HepG2 (cell line): ENCODE results near the gene TMPRSS11F. TPM values are rescaled to one million over a fixed set of nuclear protein-coding genes. Genes with fewer than 3 reads are reported as not detected.

Source experiments
- ATAC-seq: fragments of 200-7000 bp; cut with Tn5 transposase; 3 replicates; pipeline ENCODE4 v1.9.1; 2020; ENCODE audit warnings: mild to moderate bottlenecking, moderate library complexity
- BruUV-seq: library from RNA; stranded (reverse); fragments of 400-500 nt; replicated peaks from 2 replicates; lab custom pipeline; 2021; lab: Mats Ljungman, UMichigan
- CTCF ChIA-PET: fragments of 300-600 bp; formaldehyde crosslinking; extraction: SDS; loops from one replicate; lab custom pipeline; 2021; ENCODE audit warnings: low total read pairs, inconsistent platforms, low intra/inter-chr PET ratio; lab: Yijun Ruan, JAX
- POLR2A ChIA-PET: fragments of 350-600 bp; sonication (Branson Sonifier 250); formaldehyde crosslinking; loops from one replicate; lab custom pipeline; 2020; ENCODE audit warnings: antibody characterized with exemption, inconsistent platforms; lab: Yijun Ruan, JAX
- DNase-seq: peaks from one replicate; pipeline ENCODE4 v3.0.0-alpha.2; 2015; ENCODE audit warnings: low spot score
- FAIRE-seq: peaks from 3 replicates; lab custom pipeline; 2011; peaks lifted over from hg19 to GRCh38; lab: Jason Lieb, UNC
- H2AFZ ChIP-seq: one replicate; pipeline ENCODE4 v1.6.1; 2011; ENCODE audit warnings: low read length, inconsistent platforms
- H3K27ac ChIP-seq: fragments of 300-600 bp; 3 replicates; pipeline ENCODE4 v1.8.0; 2011; ENCODE audit warnings: mixed run types, mild to moderate bottlenecking, mixed read lengths, low read length, inconsistent platforms; ENCODE audit not compliant: insufficient read depth; ENCODE audit errors: extremely low read length
- H3K27me3 ChIP-seq, 2 experiments: fragments of 200-600 bp in 1 of 2; 2 replicates in 1 of 2; 3 replicates in 1 of 2; pipeline versions ENCODE4 v1.6.0 to v1.8.0; 2011; ENCODE audit warnings: low read length in 2 of 2, mild to moderate bottlenecking in 2 of 2, moderate library complexity in 2 of 2, inconsistent platforms in 1 of 2; ENCODE audit not compliant: insufficient read depth in 2 of 2, control insufficient read depth in 1 of 2
- H3K36me3 ChIP-seq, 2 experiments: fragments of 200-600 bp in 1 of 2; replicated peaks in 1 of 2; 2 replicates in 1 of 2; 3 replicates in 1 of 2; pipeline versions ENCODE4 v1.5.1 to v1.8.0; 2011; ENCODE audit warnings: low read length in 2 of 2, inconsistent platforms in 1 of 2; ENCODE audit not compliant: insufficient read depth in 2 of 2, control insufficient read depth in 1 of 2
- H3K4me1 ChIP-seq: 2 replicates; pipeline ENCODE4 v1.5.1; 2012; ENCODE audit warnings: low read length, inconsistent platforms; ENCODE audit not compliant: insufficient read depth
- H3K4me2 ChIP-seq: 2 replicates; pipeline ENCODE4 v1.6.0; 2011; ENCODE audit warnings: low read depth, low read length, inconsistent platforms
- H3K4me3 ChIP-seq, 3 experiments: fragments of 200-600 bp in 1 of 3; sonication (generic), shearing (Covaris generic) in 1 of 3; replicated peaks in 1 of 3; 2 replicates each; pipeline ENCODE4 v1.5.1; 2011 to 2016; ENCODE audit warnings: low read length in 3 of 3, inconsistent platforms in 2 of 3, low read depth in 2 of 3, mild to moderate bottlenecking in 2 of 3, control low read depth in 1 of 3, mixed read lengths in 1 of 3; ENCODE audit not compliant: insufficient read depth in 1 of 3
- H3K79me2 ChIP-seq: one replicate; pipeline ENCODE4 v1.6.1; 2011; ENCODE audit warnings: low read length, inconsistent platforms; ENCODE audit not compliant: insufficient read depth
- H3K9ac ChIP-seq: 2 replicates; pipeline ENCODE4 v1.6.0; 2011; ENCODE audit warnings: mild to moderate bottlenecking, low read depth, low read length, inconsistent platforms; ENCODE audit not compliant: insufficient read depth
- H3K9me3 ChIP-seq: 2 replicates; pipeline ENCODE4 v1.5.1; 2012; ENCODE audit warnings: mild to moderate bottlenecking, low read length
- H4K20me1 ChIP-seq: 2 replicates; pipeline ENCODE4 v1.6.0; 2011; ENCODE audit warnings: inconsistent platforms, mild to moderate bottlenecking, low read length, moderate library complexity; ENCODE audit not compliant: insufficient read depth
- BHLHE40 ChIP-seq: IDR thresholded peaks from 2 replicates; pipeline ENCODE4 v1.6.1; 2011; ENCODE audit warnings: low read length, improper control_type of control experiment
- FLYWCH1 ChIP-seq: sonication (generic); formaldehyde crosslinking; IDR thresholded peaks from 2 replicates; pipeline ENCODE4 v1.8.1; 2023; ENCODE audit warnings: mild to moderate bottlenecking, missing genetic modification reagents
- MAFF ChIP-seq: IDR thresholded peaks from 2 replicates; pipeline ENCODE4 v1.6.1; 2011; ENCODE audit warnings: low read depth, low read length, improper control_type of control experiment
- NCOA2 ChIP-seq: sonication (generic); formaldehyde crosslinking; IDR thresholded peaks from 2 replicates; pipeline ENCODE4 v1.8.0; 2022; ENCODE audit warnings: inconsistent platforms
- SP5 ChIP-seq: IDR thresholded peaks from 2 replicates; pipeline ENCODE4 v1.6.1; 2016; ENCODE audit warnings: low read depth, borderline replicate concordance
- XRCC5 ChIP-seq: fragments of 200-400 bp; formaldehyde crosslinking; optimal IDR thresholded peaks from 2 replicates; pipeline ENCODE3; 2017; ENCODE audit warnings: mild to moderate bottlenecking, low read length
- ZBTB2 ChIP-seq: sonication (generic); formaldehyde crosslinking; IDR thresholded peaks from 2 replicates; pipeline ENCODE4 v1.8.0; 2022; ENCODE audit warnings: low read depth, missing genetic modification reagents
- ZNF335 ChIP-seq: sonication (generic); formaldehyde crosslinking; IDR thresholded peaks from 2 replicates; pipeline ENCODE4 v1.4.0; 2020; ENCODE audit warnings: missing genetic modification reagents
- ZNF34 ChIP-seq: sonication (generic); formaldehyde crosslinking; IDR thresholded peaks from 2 replicates; pipeline ENCODE4 v1.4.0; 2020; ENCODE audit warnings: mild to moderate bottlenecking, missing genetic modification reagents, borderline replicate concordance
- WGBS: methylation state at CpG from one replicate; pipeline ENCODE4 v1.1.6; 2017; ENCODE audit warnings: low lambda C conversion rate; 5-methylcytosine and 5-hydroxymethylcytosine counted together
- in situ Hi-C: cut with HindIII; loops from 2 replicates; pipeline ENCODE4 v1.10.0; 2017; ENCODE audit warnings: low pct_unique_long_range_greater_than_20kb; ENCODE audit not compliant: extremely low pct_ligation_motif_present
- intact Hi-C: fragments of 100-400 bp; cut with micrococcal nuclease; formaldehyde crosslinking; loops from one replicate; pipeline ENCODE4 v1.10.0; 2022; ENCODE audit not compliant: unreplicated experiment
- polyA plus RNA-seq, 8 experiments: library from polyadenylated mRNA; depleted of rRNA in 3 of 8; stranded (reverse) in 7 of 8; unstranded in 1 of 8; fragments of >200 nt; fragmentation: Illumina TruSeq in 4 of 8; extraction: Trizol in 4 of 8; gene quantifications; 2 replicates each; pipeline versions ENCODE4 v1.2.1 to v1.2.3, GENCODE V29; 2011 to 2016; ENCODE audit warnings: low read depth in 4 of 8, missing spikeins in 1 of 8, mixed read lengths in 1 of 8; ENCODE audit not compliant: insufficient read depth in 1 of 8
- total RNA-seq, 5 experiments: library from RNA; depleted of rRNA; stranded (reverse); fragments of >200 nt; fragmentation: Illumina TruSeq; extraction: Trizol; gene quantifications; 2 replicates each; pipeline ENCODE4 v1.2.3, GENCODE V29; 2016; ENCODE audit warnings: low read depth in 1 of 5
- TF ChIP-seq, protein P1 (sequence below): sonication (generic); formaldehyde crosslinking; IDR thresholded peaks from 2 replicates; pipeline ENCODE4 v1.8.0; 2022; ENCODE audit warnings: missing genetic modification reagents, mild to moderate bottlenecking, moderate library complexity, borderline replicate concordance
- TF ChIP-seq, protein P2 (sequence below): sonication (generic); formaldehyde crosslinking; IDR thresholded peaks from 2 replicates; pipeline ENCODE4 v1.4.0; 2020; ENCODE audit warnings: missing genetic modification reagents

The TMPRSS11F gene
- total and polyA plus RNA-seq, 2 of the 13 experiments (the other 11 are each of a cell fraction or from before 2014, with no cell fraction given) = not detected

GRCh38 chr4:68062501-68062900, 67.2 kb downstream of the TMPRSS11F start:
- BruUV-seq = no TSS peak
- DNase-seq (no peak), FAIRE-seq (no peak), ATAC-seq (no peak)
- no peak overlapping the region for H3K4me2 ChIP-seq
- no peak overlapping the region for H3K27ac ChIP-seq
- intact Hi-C loops (no loop called here), in situ Hi-C loops (no loop called here)
- no peaks in the 10 kb centered on the region for H3K27me3 ChIP-seq
- no peak overlapping the region for H3K4me3 ChIP-seq
- no peaks in the 10 kb centered on the region for H3K9me3 ChIP-seq
- no peaks in the 10 kb centered on the region for H3K79me2 ChIP-seq
- H2AFZ ChIP-seq = no peak overlapping the region
- no peaks in the 10 kb centered on the region for H4K20me1 ChIP-seq
- TF ChIP-seq SP5 (CRISPR knock-in tag) (no peak), ZBTB2 (CRISPR knock-in tag) (no peak)
- no peaks in the 10 kb centered on the region for H3K4me1 ChIP-seq
- CTCF ChIA-PET = no interaction called here
- no peak overlapping the region for H3K9ac ChIP-seq
- WGBS = 26% methylated on average over 8 of the region's 8 CpGs
- POLR2A ChIA-PET = no interaction called here
- no peaks in the 10 kb centered on the region for H3K36me3 ChIP-seq

- Histone ChIP-seq H3K27me3 (no peaks in the 10 kb centered on the region), H3K79me2 (no peaks in the 10 kb centered on the region), H3K27ac (no peak overlapping the region), H3K4me3 (no peak overlapping the region), H3K9ac (no peak overlapping the region), H2AFZ (no peak overlapping the region), H3K9me3 (no peaks in the 10 kb centered on the region), H4K20me1 (no peaks in the 10 kb centered on the region), H3K4me1 (no peaks in the 10 kb centered on the region), H3K4me2 (no peak overlapping the region), H3K36me3 (no peaks in the 10 kb centered on the region)
- ChIA-PET CTCF (no interaction called here), POLR2A (no interaction called here)
- 75% methylated on average over 25 of the region's 28 CpGs for WGBS
- no peak for FAIRE-seq
- DNase-seq = no peak
- ATAC-seq = no peak
- BruUV-seq = no TSS peak
- intact Hi-C loops (no loop called here), in situ Hi-C loops (no loop called here)
- TF ChIP-seq ZNF335 (CRISPR knock-in tag) (no peak), NCOA2 (CRISPR knock-in tag) (no peak), BHLHE40 (no peak), ZNF34 (CRISPR knock-in tag) (no peak), FLYWCH1 (CRISPR knock-in tag) (no peak), MAFF (no peak), XRCC5 (no peak)
- TF ChIP-seq, protein P1, sequence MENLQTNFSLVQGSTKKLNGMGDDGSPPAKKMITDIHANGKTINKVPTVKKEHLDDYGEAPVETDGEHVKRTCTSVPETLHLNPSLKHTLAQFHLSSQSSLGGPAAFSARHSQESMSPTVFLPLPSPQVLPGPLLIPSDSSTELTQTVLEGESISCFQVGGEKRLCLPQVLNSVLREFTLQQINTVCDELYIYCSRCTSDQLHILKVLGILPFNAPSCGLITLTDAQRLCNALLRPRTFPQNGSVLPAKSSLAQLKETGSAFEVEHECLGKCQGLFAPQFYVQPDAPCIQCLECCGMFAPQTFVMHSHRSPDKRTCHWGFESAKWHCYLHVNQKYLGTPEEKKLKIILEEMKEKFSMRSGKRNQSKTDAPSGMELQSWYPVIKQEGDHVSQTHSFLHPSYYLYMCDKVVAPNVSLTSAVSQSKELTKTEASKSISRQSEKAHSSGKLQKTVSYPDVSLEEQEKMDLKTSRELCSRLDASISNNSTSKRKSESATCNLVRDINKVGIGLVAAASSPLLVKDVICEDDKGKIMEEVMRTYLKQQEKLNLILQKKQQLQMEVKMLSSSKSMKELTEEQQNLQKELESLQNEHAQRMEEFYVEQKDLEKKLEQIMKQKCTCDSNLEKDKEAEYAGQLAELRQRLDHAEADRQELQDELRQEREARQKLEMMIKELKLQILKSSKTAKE (CRISPR knock-in tag) = no peak
- TF ChIP-seq, protein P2, sequence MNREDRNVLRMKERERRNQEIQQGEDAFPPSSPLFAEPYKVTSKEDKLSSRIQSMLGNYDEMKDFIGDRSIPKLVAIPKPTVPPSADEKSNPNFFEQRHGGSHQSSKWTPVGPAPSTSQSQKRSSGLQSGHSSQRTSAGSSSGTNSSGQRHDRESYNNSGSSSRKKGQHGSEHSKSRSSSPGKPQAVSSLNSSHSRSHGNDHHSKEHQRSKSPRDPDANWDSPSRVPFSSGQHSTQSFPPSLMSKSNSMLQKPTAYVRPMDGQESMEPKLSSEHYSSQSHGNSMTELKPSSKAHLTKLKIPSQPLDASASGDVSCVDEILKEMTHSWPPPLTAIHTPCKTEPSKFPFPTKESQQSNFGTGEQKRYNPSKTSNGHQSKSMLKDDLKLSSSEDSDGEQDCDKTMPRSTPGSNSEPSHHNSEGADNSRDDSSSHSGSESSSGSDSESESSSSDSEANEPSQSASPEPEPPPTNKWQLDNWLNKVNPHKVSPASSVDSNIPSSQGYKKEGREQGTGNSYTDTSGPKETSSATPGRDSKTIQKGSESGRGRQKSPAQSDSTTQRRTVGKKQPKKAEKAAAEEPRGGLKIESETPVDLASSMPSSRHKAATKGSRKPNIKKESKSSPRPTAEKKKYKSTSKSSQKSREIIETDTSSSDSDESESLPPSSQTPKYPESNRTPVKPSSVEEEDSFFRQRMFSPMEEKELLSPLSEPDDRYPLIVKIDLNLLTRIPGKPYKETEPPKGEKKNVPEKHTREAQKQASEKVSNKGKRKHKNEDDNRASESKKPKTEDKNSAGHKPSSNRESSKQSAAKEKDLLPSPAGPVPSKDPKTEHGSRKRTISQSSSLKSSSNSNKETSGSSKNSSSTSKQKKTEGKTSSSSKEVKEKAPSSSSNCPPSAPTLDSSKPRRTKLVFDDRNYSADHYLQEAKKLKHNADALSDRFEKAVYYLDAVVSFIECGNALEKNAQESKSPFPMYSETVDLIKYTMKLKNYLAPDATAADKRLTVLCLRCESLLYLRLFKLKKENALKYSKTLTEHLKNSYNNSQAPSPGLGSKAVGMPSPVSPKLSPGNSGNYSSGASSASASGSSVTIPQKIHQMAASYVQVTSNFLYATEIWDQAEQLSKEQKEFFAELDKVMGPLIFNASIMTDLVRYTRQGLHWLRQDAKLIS (CRISPR knock-in tag) = no peak
Measured at GRCh38 chr4:68038272-68038671, 91.4 kb downstream of the TMPRSS11F start.
